GM15510 (cell line): ENCODE results near the gene NFIL3.
A peak's percentile ranks its signal among the peaks of the same experiment; 100 is the strongest.

ENCODE experiments used
- POLR2A ChIP-seq: IDR thresholded peaks from 3 replicates; pipeline ENCODE4 v1.6.1; 2011; ENCODE audit warnings: borderline replicate concordance; ENCODE audit not compliant: insufficient read length; ENCODE audit errors: extremely low read depth

The NFIL3 gene, protein sequence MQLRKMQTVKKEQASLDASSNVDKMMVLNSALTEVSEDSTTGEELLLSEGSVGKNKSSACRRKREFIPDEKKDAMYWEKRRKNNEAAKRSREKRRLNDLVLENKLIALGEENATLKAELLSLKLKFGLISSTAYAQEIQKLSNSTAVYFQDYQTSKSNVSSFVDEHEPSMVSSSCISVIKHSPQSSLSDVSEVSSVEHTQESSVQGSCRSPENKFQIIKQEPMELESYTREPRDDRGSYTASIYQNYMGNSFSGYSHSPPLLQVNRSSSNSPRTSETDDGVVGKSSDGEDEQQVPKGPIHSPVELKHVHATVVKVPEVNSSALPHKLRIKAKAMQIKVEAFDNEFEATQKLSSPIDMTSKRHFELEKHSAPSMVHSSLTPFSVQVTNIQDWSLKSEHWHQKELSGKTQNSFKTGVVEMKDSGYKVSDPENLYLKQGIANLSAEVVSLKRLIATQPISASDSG

DNA sequence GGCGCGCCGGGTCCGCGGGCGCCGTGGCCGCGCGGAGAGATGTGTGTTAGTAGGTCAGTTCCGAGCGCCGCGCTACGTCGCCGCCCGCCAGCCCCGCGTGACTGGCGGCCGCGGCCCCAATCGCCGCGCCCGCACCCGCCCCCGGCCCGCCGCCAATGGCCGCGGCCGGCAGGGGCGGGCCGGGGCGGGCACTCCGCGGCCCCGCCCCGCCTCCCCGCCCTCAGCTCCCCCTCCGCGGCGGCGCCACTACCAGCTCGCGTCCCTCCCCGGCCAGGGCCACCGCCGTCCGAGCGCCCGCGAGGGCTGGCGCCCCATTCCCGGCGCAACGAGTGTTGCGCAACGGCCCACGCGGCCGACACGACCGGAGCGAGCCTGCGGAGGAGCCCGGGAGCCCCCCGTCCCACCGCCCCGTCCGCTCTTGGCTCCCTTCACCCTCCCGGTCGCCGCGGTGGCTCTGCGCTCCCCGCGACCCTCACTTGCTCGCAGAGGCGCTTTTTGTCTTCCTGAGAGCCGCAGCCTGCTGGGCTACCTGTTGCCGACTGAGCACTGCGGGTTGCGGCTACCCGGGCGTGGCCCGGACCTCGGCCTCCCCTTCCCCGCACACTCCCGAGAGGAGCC lies at the start of gene NFIL3:
Gene NFIL3 (minus strand): TSS at position 48 of the 618 bp plus-strand sequence. CDS start 13,098 bp downstream, outside the sequence.
- TF ChIP-seq POLR2A, result peak; percentile 17

DNA sequence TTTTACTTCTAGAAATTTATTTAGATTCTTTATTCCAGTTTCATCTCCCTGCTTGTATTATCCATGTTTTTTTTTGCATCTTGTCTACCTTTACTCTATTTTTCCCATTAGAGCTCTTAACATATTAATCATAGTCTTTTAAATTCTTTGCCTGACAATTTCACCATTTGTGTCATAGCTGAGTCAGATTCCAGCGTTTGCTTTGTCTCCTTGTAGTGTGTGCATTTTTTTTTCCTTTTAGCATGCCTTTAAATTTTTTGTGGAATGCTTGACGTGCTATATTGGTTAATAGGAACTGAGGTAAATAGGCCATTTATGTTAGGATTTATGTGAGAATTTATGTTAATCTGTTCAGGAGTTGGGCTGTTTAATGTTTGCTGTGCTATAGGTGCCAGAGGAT lies 41.8 kb upstream of the NFIL3 start:
- TF ChIP-seq POLR2A, result no peak

DNA sequence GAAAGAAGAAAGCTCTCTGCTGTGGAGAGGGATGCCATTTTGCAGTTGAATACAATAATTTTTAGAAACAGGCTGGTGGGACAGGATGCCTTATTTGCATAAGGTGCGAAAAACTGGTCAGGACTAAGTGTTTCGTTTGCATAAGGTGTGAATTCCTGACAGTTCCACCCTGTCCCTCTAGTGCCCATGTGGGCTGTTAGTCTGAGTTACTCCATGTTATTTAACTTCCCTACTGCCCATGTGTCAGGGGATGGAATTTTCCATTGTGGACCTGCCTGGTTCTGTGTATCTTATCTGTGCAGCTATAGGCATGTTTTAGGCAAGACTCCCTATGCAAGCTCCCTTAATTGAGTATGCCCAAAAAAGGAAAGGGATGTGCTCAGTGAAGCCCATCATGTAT lies 35.3 kb upstream of the NFIL3 start:
- no peak for TF ChIP-seq POLR2A

DNA sequence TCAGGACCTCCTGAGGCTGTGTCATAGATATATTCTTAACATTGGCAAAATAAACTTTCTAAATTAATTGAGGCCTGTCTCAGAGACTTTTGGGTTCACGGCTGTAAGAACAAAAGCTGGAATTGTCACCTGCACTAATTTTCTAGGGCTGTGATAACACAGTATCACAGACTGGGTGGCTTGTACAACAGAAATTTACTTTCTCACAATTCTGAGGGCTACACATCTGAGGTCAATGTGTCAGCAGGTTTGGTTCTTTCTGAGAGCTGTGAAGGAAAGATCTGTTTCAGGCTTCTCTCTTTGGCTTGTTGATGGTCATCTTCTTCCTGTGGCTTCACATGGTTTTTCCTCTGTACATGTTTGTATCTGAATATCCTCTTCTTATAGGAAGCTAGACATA lies 29.2 kb upstream of the NFIL3 start:
- TF ChIP-seq POLR2A, result no peak

DNA sequence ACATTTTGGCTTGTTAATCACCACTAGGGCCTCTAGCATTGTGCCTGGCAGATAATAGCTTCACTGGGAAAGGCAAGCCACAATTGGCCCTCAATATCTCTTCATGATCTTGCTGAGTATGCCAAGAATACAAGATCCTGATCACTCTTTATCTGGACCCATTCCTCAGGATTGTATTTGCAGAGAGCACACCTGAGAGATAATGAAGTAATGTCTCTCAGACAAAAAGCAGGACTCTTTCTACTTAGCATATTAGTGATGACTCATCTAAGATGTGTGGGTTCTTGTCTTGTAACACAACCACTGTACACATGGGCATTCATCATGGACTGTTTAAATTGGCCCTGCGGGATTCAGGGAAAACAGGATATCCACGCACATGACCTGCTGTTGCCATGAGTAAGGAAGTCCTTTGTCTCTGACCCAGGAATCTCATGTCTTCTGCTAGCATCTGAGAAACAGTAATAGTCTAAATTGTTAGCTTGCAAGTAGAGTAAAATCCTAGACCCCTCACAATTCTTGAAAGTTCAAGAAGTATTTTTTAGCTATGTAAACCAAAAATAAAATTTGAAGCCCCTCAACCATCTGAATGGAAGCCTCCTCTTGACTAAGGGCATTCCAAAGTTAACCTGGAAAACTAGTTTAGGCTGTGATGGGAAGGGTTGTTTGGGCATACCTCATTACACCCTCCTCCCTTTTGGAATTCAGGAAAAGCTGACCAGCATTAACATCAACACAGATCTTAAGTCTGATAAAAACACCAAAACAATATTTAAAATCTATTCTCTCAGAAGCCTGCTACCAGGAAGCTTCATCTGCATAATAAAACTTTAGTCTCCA lies 28.0 kb upstream of the NFIL3 start:
- no peak for TF ChIP-seq POLR2A

DNA sequence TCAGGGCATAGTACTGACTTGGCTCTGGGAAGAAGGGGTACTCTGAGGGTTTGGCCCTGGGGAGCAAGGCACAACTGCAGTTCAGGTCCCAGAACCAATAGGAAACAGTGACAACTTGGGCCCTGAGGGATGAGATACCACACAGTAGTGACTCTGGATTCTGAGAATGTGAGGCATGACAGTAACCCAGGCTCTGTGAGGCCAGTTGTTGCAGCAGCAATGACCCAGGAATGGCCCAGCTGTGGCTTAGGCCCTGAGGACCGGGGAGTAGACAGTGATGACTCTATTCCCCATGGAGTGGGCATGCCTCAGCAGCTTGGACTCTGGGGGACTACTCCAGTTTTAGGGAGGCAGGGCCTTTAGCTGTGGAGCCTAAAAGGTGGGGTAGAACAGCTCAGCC lies 21.5 kb upstream of the NFIL3 start:
- TF ChIP-seq POLR2A, result no peak

DNA sequence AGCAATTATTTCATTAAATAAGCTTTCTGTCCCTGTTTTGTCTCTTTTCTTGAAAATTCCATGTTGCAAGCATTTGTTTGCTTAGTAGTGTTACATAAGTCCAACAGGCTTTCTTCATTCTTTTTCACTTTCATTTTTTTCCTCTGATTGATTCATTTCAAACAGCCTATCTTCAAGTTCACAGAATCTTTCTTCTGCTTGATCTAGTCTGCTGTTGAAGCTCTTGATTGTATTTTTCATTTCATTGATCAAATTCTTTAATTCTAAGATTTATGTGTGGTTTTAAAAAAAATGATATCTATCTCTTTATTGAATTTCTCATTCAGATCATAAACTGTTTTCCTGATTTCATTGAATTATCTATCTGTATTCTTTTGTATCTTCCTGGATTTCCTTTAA lies 20.4 kb upstream of the NFIL3 start:
- no peak for TF ChIP-seq POLR2A

DNA sequence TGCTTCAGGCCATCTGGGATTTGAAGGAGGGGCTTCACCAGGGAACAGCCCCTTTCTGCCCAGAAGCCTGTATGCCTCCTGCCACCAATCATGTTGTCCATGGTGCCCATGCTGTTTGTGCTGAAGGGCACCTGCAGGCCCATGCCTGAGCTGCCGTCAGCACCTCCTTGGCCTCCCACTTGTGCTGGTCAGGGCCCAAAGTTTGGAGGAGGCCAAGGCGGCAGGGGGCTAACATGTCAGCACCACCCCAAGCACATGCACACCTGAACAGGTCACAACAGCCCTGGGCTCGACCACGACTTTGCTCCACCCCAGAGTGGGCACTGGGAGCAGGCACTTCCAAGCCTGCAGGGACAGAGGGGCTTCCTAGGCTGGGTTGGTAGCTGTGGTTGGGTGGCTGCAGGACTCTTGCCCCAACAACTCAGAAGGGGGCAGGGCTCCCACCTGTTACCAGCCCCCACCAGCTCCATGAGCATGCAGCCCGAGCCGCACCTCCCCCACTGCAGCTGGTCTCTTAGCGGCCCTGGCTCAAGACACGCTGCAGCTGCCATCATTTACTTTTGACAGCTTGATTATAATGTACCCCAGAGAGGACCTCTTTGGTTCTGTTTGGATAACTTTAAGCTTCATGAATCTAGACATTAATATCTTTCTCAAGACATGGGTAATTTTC lies 19.8 kb upstream of the NFIL3 start:
- TF ChIP-seq POLR2A, result no peak

DNA sequence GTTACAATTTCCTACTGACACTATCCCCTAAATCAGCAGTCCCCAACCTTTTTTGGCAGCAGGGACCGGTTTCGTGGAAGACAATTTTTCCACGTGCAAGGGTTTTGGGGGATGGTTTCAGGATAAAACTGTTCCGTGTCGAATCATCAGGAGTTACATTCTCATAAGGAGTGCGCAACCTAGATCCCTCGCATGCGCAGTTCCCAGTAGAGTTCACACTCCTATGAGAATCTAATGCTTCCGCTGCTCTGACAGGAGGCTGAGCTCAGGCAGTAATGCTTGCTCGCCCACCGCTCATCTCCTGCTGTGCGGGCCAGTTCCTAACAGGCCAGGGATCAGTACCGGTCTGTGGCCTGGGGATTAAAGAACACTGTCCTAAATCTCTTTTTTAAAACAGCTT lies 13.2 kb upstream of the NFIL3 start:
- TF ChIP-seq POLR2A, result no peak

DNA sequence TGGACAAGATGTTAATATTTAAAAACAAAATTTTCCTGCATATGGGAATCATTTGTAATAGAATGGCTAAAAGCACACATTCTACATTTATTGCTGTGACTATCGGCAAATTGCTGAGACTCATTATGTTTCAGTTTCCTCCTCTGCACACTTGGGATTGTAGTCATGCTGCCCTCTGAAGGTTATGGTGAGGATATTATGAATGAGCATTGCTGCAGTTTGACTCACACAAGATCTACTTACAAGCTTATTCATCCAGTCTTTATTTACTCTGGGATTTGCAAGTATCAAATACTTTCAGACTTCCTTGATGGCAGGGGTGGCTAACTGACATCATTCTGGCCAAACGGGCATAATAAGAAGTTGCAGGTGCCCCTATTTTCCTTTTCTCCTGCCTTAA lies 9.5 kb upstream of the NFIL3 start:
- TF ChIP-seq POLR2A, result no peak

DNA sequence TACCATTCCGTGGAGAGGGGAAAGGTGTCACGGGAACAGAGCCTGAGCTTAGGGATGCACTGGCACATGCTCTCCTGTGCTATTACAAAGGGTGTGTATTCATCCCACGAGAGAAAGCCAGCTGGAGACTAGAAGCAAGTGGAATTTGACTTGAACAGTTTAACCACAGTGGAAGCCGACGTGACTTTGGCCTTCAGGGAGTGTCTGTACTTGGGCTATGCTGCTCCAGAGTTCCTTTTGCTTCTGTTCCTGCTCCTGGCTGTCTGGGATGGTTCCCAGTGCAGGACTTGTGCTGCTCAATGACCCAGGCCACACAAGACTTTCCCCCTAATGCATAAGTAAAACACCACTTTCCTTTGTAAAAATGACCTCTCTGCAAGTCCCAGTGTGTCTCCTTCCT lies 7.9 kb upstream of the NFIL3 start:
- TF ChIP-seq POLR2A, result no peak

DNA sequence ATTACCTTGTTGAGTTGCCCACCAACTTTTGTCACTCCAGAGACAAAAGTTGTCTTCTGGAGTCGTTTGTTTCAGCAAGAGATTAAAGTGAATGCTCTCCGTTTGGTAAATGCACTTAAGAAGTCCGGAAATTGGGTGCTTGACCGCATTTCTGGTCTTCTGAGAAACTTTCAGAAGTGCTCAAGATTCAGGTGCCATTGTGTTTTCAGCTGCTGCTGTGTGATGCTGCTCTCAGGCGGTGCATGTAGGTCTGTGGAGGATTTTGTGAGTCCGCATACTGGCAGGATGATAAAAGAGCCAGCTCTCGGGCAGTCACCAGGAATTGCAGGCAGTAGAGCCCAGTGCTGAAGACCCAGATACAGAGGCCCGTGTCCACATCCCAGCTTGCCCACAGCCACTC lies 5.9 kb upstream of the NFIL3 start:
- TF ChIP-seq POLR2A, result no peak

DNA sequence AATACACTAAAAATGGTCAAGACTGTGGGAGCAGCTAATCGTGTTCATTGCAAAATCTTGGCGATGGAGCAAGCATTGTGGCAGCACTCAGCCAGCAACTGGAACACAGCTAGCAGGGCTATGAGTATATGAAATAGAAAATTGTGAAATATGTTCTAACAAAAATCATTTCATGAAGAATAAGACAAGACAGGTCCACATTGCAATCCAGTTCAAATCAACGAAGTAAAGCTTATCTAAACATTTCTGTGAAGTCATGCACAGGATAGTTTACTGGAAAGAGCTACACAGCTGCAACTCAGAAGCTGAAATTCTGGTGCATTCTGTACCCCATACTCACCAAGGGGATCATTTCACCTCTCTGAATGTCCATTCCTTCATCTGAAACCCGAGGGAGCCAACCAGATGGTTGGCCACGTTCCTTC lies 5.3 kb upstream of the NFIL3 start:
- TF ChIP-seq POLR2A, result no peak

DNA sequence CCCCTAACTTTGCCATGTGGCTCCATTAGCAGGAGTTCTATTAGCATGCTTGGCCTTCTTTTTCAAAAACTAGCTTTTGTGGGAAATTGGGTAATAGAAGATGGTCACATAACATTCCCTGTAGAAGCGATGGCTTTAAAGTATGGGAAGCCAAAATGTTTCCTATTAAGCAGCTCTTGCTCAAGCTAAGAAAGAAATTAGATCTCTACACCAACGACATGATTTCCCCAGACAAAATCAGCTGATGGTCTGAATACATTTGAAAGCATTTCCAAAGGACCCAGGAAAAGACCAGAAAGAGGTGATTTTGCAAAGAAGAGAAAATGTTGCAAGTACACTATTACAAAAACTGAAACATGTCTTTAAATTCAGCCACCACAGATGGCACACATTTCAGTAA lies 4.8 kb upstream of the NFIL3 start:
- no peak for TF ChIP-seq POLR2A

DNA sequence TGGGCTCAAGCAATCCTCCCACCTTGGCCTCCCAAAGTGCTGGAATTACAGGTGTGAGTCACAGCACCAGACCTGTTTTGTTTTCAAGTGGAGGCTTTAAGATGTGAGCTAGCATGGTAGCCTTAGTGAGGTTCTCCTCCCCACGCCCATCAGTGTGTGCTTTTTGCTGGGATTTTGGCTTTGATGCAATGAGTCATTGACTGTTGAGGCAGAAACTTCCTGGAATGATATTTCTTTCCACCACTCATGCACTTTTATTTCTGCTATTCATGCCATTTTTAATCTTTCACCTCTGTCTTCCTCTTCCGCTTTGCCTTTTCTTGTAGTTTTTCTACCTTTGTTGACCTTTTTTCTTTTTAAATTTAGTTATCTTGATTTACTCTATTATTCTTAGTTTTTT lies 4.2 kb upstream of the NFIL3 start:
- TF ChIP-seq POLR2A, result no peak
